Ascending aorta (tissue), 2 donors: ENCODE measurements around the gene NPPA. TPM values are rescaled to one million over a fixed set of nuclear protein-coding genes. Genes with fewer than 3 reads are reported as not detected.

Experiments
- DNase-seq, 2 donors: peaks; one replicate each; pipeline ENCODE4 v3.0.0-alpha.2; 2019; ENCODE audit warnings: low spot score in 2 of 2
- H3K27ac ChIP-seq, 2 donors: fragments of 200-600 bp; sonication (generic); one replicate each; pipeline ENCODE4 v1.5.1; 2016 to 2017; ENCODE audit warnings: mild to moderate bottlenecking in 1 of 2
- H3K27me3 ChIP-seq: fragments of 200-600 bp; sonication (generic); one replicate; pipeline ENCODE4 v1.5.1; 2017
- H3K36me3 ChIP-seq, 2 donors: fragments of 200-600 bp; sonication (generic); one replicate each; pipeline ENCODE4 v1.5.1; 2016
- H3K4me1 ChIP-seq, 2 donors: fragments of 200-600 bp; sonication (generic); one replicate each; pipeline ENCODE4 v1.5.1; 2016 to 2017; ENCODE audit warnings: mild to moderate bottlenecking in 1 of 2
- H3K4me3 ChIP-seq, 2 donors: fragments of 200-600 bp; sonication (generic); one replicate each; pipeline ENCODE4 v1.5.1; 2016 to 2017; ENCODE audit warnings: mild to moderate bottlenecking in 1 of 2
- H3K9me3 ChIP-seq, 2 donors: fragments of 200-600 bp; sonication (generic); one replicate each; pipeline ENCODE4 v1.5.1; 2016
- CTCF ChIP-seq, 3 experiments: fragments of 200-600 bp in 2 of 3; fragments of 450-650 bp in 1 of 3; sonication (generic) in 2 of 3; IDR thresholded peaks; one replicate each; pipeline ENCODE4 v1.5.1; 2016 to 2019; ENCODE audit warnings: antibody characterized with exemption in 3 of 3, mild to moderate bottlenecking in 1 of 3, moderate library complexity in 1 of 3
- intact Hi-C: fragments of 100-400 bp; cut with DNase I; formaldehyde crosslinking; loops from one replicate; pipeline ENCODE4 v1.15.1; 2023
- total RNA-seq: library from RNA; depleted of rRNA; stranded (reverse); fragments of >200 nt; gene quantifications from one replicate; pipeline ENCODE4 v1.1.0, GENCODE V29; 2016

The NPPA gene
- total RNA-seq, 1 donor from 2014 or later: not detected

- H3K27me3 ChIP-seq: no peaks in the 10 kb centered on the region
- no peak overlapping the region for H3K4me3 ChIP-seq
- no peak for DNase-seq
- H3K27ac ChIP-seq: no peak overlapping the region
- no peak for TF ChIP-seq CTCF (IDR thresholded peaks at IDR 0.05)
- no peaks in the 10 kb centered on the region for H3K9me3 ChIP-seq
- H3K4me1 ChIP-seq: no peaks in the 10 kb centered on the region
- intact Hi-C loops: no loop called here
- H3K36me3 ChIP-seq: peaks cover 77 to 99% of the 10 kb centered on the region in 2 donors
These were observed 13.7 kb downstream of the NPPA start for GRCh38 chr1:11833900-11834299.

- no peaks in the 10 kb centered on the region for H3K9me3 ChIP-seq
- no peaks in the 10 kb centered on the region for H3K4me1 ChIP-seq
- H3K36me3 ChIP-seq: peaks cover 77 to 99% of the 10 kb centered on the region in 2 donors
- DNase-seq: no peak
- intact Hi-C loops: no loop called here
- no peak overlapping the region for H3K27ac ChIP-seq
- no peak for TF ChIP-seq CTCF (IDR thresholded peaks at IDR 0.05)
- no peaks in the 10 kb centered on the region for H3K27me3 ChIP-seq
- H3K4me3 ChIP-seq: no peak overlapping the region
These were observed 14.1 kb downstream of the NPPA start for GRCh38 chr1:11833497-11833896.

GRCh38 chr1:11831945-11832725 is 15.4 kb downstream of the NPPA start:
- DNase-seq: no peak
- H3K27ac ChIP-seq: no peak overlapping the region
- H3K36me3 ChIP-seq: peaks cover 77 to 99% of the 10 kb centered on the region in 2 donors
- intact Hi-C loops: no loop called here
- no peak overlapping the region for H3K4me3 ChIP-seq
- H3K9me3 ChIP-seq: no peaks in the 10 kb centered on the region
- H3K27me3 ChIP-seq: no peaks in the 10 kb centered on the region
- H3K4me1 ChIP-seq: no peaks in the 10 kb centered on the region
- no peak for TF ChIP-seq CTCF (IDR thresholded peaks at IDR 0.05)

- no peak overlapping the region for H3K27ac ChIP-seq
- DNase-seq: no peak
- no peaks in the 10 kb centered on the region for H3K9me3 ChIP-seq
- no peak overlapping the region for H3K4me3 ChIP-seq
- H3K36me3 ChIP-seq: peaks cover 67 to 99% of the 10 kb centered on the region in 2 donors
- no peak for TF ChIP-seq CTCF (IDR thresholded peaks at IDR 0.05)
- H3K4me1 ChIP-seq: no peaks in the 10 kb centered on the region
- no peaks in the 10 kb centered on the region for H3K27me3 ChIP-seq
- intact Hi-C loops: no loop called here
These were observed 19.1 kb downstream of the NPPA start for GRCh38 chr1:11828511-11828910.

GRCh38 chr1:11826946-11827345 is 20.6 kb downstream of the NPPA start:
- intact Hi-C loops: no loop called here
- TF ChIP-seq CTCF (IDR thresholded peaks at IDR 0.05): no peak
- Histone ChIP-seq H3K27me3 (no peaks in the 10 kb centered on the region), H3K36me3 (peaks cover 75 to 98% of the 10 kb centered on the region in 2 donors), H3K27ac (no peak overlapping the region), H3K4me3 (no peak overlapping the region), H3K9me3 (no peaks in the 10 kb centered on the region), H3K4me1 (no peaks in the 10 kb centered on the region)
- DNase-seq: no peak
